ENCODE data around the gene PTPRN. TPM values are rescaled to one million over a fixed set of nuclear protein-coding genes. Genes with fewer than 3 reads are reported as not detected.

PTPRN gene
- total and polyA plus RNA-seq, 10 of the 15 experiments (the other 5 are each of a cell fraction or from before 2014, with no cell fraction given), result 0.28 to 0.69 TPM; not detected in 8

- TF ChIP-seq BRCA1 (IDR thresholded peaks at IDR 0.05; ENCODE audit: low read depth, low read length) (no peak), SPI1 (IDR thresholded peaks at IDR 0.05; ENCODE audit: borderline replicate concordance, insufficient read depth, low read depth, low read length) (no peak), HDAC6 (IDR thresholded peaks at IDR 0.05; ENCODE audit: unreplicated experiment) (peak; percentile 50), NFIC (IDR thresholded peaks at IDR 0.05; ENCODE audit: low read depth, low read length) (no peak), EGR1 (IDR thresholded peaks at IDR 0.05; ENCODE audit: borderline replicate concordance in 1 of 2, low read depth in 2 of 2, low read length in 2 of 2) (no peak), JUND (IDR thresholded peaks at IDR 0.05; ENCODE audit: low read depth, low read length) (0 out of 2 replicates have a peak, but pooled peaks have one; percentile 10)
Measured at GRCh38 chr2:219253753-219254589, 55.2 kb downstream of the PTPRN start, which contains the start of gene TUBA4A (continued).

- Histone ChIP-seq H2AFZ (ENCODE audit: control insufficient read depth, low read depth, low read length) (peak within 1 kb of the TSS; percentile 92), H3K27ac (ENCODE audit: control insufficient read depth, insufficient read depth) (peak within 1 kb of the TSS; percentile 77), H3K9ac (ENCODE audit: control insufficient read depth, insufficient read depth, low read length) (peak within 1 kb of the TSS; percentile 86), H3K27me3 (replicated peaks in 1 of 2; ENCODE audit: control insufficient read depth in 2 of 2, insufficient read depth in 2 of 2, low read length in 1 of 2) (no peaks in the 10 kb centered on the region), H3K79me2 (ENCODE audit: control insufficient read depth, insufficient read depth, low read length) (peaks cover 44% of the 10 kb centered on the region), H3K4me2 (ENCODE audit: control insufficient read depth, insufficient read depth) (peak within 1 kb of the TSS; percentile 92), H3K9me3 (replicated peaks; ENCODE audit: control insufficient read depth, insufficient read depth, low read length) (no peaks in the 10 kb centered on the region), H3K4me3 (peak within 1 kb of the TSS; percentile 86), H3K36me3 (ENCODE audit: control insufficient read depth in 2 of 2, insufficient read depth in 2 of 2, low read length in 1 of 2) (peaks cover 10 to 11% of the 10 kb centered on the region in 2 experiments), H3K4me1 (ENCODE audit: control insufficient read depth, insufficient read depth, low read length) (peaks cover 27% of the 10 kb centered on the region), H4K20me1 (ENCODE audit: control insufficient read depth, insufficient read depth) (0 out of 2 replicates have a peak, but pooled peaks cover 4% of the 10 kb centered on the region)
- intact Hi-C loops (cut with micrococcal nuclease; ENCODE audit: unreplicated experiment) (loop anchor here (1.0 to 2.0 kb wide), 4 partner anchors 24 to 76 kb away; partner anchors contain the start of genes ANKZF1, ATG9A, CNPPD1 and DNAJB2), in situ Hi-C loops (cut with MboI) (no loop called here)
- SMC1A ChIA-PET (ENCODE audit: uncharacterized antibody, unreplicated experiment), result interaction anchor here (0.6 to 8.6 kb wide), 10 partner anchors 11 to 399 kb away, joined by 3 to 98 read pairs (median 7); partner anchors contain the start of genes ANKZF1, ATG9A, CNPPD1 and DNAJB2
- BruUV-seq (replicated peaks), result TSS peak; percentile 63
- RAD21 ChIA-PET (ENCODE audit: unreplicated experiment), result interaction anchor here (1.0 to 5.1 kb wide), 8 partner anchors 8 to 82 kb away, joined by 3 to 53 read pairs (median 5); partner anchors contain the start of genes ANKZF1, ATG9A, DNAJB2 and GLB1L
- CTCF ChIA-PET, result interaction anchor here (0.9 to 6.1 kb wide), 8 partner anchors 8 to 83 kb away, joined by 3 to 65 read pairs (median 5); partner anchors contain the start of genes ANKZF1, ATG9A, DNAJB2 and GLB1L
- 1% methylated on average over 49 of the region's 49 CpGs for WGBS (ENCODE audit: insufficient coverage, insufficient replicate concordance, low lambda C conversion rate, missing lambda C conversion rate)
- FAIRE-seq, result peak; percentile 23
- peak; percentile 34 for ATAC-seq
- DNase-seq (ENCODE audit: low read depth, low spot score), result no peak
- POLR2A ChIA-PET, result interaction anchor here (0.5 to 9.0 kb wide), 29 partner anchors 8 to 1883 kb away, joined by 3 to 160 read pairs (median 4); partner anchors contain the start of genes ABCB6, ANKZF1, ATG9A and CNPPD1
- TF ChIP-seq E2F4 (IDR thresholded peaks at IDR 0.05; ENCODE audit: low read depth, low read length) (no peak), DPF2 (IDR thresholded peaks at IDR 0.05) (peak; percentile 55; the same call in 1 of the 2 replicates), STAT3 (IDR thresholded peaks at IDR 0.05; ENCODE audit: low read depth, low read length) (no peak), POU2F2 (IDR thresholded peaks at IDR 0.05; ENCODE audit: borderline replicate concordance, low read depth, low read length) (peak; percentile 30; the same call in 1 of the 3 replicates), RELB (IDR thresholded peaks at IDR 0.05; ENCODE audit: low read depth) (peak; percentile 71), IKZF2 (IDR thresholded peaks at IDR 0.05) (peak; percentile 75 to 83), IRF4 (IDR thresholded peaks at IDR 0.05; ENCODE audit: low read depth, low read length) (no peak), NR2C2 (IDR thresholded peaks at IDR 0.05; ENCODE audit: borderline replicate concordance, control insufficient read depth, insufficient read length, low read depth) (no peak), EED (IDR thresholded peaks at IDR 0.05; ENCODE audit: low read depth) (peak; percentile 90), IKZF1 (conservative IDR thresholded peaks at IDR 0.05) (peak; percentile 87), MYC (IDR thresholded peaks at IDR 0.05; ENCODE audit: insufficient read depth, insufficient read length, insufficient replicate concordance, low read length, severe bottlenecking) (peak; percentile 57)
Measured at GRCh38 chr2:219252900-219253752, 56.1 kb downstream of the PTPRN start, which contains the start of gene TUBA4B. Gene TUBA4B, plus strand, starts transcription at chr2:219253243. Its CDS starts 165 bp downstream, at chr2:219253408.

Data from GM12878 (cell line).